HG03097 (cell line): ENCODE data around the gene PPDPF.

Source experiments
- ATAC-seq: cut with Tn5 transposase; IDR thresholded peaks from one replicate; pipeline ENCODE4 v1.9.1; 2021; ENCODE audit not compliant: unreplicated experiment, low FRiP score

Gene PPDPF

DNA sequence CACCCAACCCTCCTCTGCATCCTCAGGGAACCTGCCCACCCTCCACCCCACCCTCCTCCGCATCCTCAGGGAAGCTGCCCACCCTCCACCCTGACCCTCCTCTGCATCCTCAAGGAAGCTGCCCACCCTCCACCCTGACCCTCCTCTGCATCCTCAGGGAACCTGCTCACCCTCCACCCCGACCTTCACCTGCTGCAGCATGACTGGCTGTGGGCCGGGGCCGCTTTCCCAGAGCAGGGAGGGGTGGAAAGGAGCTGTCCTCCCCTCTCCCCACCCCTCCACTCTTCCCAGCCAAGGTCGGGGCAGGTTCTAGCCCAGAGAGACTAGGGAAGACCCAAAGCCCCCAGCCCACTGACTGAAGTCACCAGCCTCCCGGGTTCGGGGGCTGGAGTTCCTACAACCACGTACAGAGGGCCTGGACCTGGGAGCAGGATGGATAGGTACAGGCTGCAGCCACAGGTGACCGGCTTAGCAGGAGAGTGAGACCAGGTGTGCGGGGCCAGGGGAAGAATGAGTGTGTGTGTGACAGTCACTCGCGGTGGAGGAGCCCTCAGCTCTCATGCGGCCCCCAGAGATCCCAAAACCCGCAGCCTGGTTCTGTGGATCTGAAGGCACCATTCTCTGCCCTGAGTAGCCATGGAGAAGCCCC is 33.3 kb upstream of the PPDPF start:
- no peak for ATAC-seq

DNA sequence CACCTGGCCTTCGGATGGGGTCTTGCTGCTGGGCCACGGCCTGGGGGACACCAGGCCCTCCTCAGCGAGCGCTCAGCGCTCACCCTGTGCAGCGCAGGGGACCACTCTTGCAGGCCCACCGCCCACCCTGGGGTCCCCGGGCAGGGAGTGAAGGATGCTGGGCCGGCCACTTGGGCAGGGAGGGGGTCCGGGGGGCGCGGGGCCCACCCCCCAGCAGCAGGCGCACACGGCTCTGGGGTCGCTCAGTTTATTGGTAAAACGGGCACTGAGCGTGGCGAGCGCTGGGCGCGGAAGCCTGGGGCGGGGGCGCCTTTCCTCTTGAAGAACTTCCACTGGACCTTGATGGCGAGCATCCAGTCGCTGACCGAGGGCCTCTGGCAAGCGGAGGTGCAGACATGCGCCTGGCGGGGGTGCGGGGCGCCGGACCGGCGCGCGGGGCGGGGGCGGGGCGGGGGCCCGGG is 32.8 kb upstream of the PPDPF start:
- ATAC-seq, result no peak

DNA sequence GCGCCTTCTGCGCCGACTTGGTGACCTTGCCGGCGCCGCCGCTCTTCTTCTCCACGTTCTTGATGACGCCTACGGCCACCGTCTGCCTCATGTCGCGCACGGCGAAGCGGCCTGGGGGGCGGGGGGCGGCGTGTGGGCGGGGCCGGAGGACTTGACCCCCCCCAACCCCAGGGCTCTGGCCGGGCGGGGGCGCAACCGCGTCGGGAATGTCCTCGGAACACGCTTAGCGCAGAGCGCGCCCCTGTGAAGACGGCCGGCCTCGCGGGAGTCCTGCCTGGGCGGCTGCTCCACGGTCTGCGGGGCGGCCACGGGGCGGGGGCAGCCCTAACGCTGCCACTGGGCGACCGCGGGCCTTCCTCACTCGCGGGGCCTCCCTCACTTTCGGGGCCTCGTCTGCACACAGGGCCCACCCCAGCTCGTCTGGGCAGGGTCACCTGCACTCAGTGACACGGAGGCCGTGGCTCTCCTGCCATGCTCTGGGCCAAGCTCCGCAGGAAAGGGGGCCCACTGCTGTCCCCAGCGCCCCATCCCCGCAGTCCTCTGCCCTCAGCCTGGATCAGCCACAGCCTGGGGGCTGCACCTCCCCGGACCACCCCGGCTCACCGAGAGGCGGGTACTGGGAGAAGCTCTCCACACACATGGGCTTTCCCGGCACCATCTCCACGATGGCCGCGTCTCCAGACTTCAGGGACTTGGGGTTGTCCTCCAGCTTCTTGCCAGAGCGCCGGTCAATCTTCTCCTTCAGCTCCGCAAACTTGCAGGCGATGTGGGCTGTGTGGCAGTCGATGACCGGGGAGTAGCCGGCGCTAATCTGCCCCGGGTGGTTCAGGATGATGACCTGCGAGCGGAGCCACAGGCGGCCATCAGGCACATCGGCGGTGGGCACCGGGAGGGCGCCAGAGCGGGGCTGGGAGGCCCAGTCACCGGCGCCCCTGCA is 32.0 kb upstream of the PPDPF start:
- ATAC-seq, result no peak

DNA sequence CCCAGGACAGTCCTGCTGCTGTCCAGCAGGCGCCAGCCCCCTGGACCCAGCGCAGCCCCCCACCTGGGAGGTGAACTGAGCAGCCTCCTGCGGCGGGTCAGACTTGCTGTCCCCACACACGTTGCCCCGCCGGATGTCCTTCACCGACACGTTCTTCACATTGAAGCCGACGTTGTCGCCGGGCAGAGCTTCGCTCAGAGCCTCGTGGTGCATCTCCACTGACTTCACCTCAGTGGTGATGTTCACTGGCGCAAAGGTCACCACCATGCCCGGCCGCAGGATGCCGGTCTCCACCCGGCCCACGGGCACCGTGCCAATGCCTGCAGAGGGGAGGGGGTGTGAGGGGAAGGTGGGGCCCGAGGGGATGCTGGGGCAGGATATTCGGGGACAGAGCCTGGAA is 30.1 kb upstream of the PPDPF start:
- no peak for ATAC-seq

DNA sequence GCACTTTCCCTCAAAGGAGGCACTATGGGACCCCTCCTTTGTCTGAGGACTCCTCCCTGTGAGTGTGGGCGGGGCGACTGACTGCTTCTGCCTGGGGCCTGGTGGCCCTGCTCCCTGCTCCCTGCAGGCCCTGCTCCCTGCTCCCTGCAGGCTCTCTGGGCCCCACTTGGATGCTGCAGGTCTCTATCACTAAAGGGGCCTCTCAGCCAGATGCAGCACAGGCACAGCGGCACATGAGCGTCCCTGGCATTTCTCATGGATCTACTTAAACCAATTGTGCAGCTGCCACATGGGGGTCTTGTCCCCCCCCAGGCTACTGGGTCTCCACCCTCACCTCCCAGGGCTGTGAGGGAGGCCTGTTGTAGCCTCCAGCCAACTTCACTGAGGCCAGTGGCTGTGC is 29.5 kb upstream of the PPDPF start:
- no peak for ATAC-seq

DNA sequence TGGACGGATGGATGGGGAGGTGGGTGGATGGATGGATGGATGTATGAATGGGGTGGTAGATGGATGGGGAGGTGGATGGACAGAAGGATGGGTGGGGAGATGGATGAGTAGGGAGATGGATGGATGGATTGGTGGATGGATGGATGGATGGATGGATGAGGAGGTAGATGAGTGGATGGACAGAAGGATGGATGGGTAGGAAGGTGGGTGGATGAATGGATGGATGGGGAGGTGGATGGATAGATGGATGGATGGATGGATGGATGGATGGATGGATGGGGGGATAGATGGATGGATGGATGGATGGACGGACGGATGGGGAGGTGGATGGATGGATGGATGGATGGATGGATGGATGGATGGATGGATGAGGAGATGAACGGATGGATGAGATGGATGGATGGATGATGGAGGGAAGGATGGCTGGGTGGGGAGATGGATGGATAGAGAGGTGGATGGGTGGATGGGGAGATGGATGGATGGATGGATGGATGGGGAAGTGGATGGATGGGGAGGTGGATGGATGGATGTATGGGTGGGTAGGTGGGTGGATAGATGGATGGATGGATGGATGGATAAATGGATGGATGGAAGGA is 28.8 kb upstream of the PPDPF start:
- ATAC-seq, result no peak

DNA sequence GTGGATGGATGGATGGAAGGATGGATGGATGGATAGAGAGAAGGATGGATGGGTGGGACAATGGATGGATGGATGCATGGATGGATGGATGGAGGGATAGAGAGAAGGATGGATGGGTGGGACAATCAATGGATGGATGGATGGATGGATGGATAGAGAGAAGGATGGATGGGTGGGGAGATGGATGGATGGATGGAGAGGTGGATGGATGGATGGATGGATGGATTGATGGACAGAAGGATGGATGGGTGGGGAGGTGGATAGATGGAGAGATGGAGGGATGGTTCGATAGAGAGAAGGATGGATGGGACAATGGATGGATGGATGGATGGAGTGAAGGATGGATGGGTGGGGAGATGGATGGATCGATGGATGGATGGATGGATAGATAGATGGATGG is 28.0 kb upstream of the PPDPF start:
- no peak for ATAC-seq

DNA sequence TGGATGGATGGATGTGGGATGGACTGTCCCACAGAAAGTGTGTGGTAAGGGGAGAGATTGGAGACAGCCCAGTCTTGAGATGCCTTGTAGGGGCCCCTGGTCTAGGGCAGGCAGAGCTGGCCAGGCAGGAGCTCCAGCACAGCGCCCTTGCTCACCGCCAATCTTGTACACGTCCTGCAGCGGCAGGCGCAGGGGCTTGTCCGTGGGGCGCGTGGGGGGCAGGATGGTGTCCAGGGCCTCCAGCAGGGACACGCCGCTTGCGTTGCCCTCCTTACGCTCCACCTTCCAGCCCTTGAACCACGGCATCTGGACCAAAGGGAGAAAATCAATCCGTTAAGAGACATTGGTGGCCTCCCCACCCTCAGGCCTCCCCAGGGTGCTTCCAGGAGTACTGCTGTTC is 27.6 kb upstream of the PPDPF start:
- no peak for ATAC-seq

DNA sequence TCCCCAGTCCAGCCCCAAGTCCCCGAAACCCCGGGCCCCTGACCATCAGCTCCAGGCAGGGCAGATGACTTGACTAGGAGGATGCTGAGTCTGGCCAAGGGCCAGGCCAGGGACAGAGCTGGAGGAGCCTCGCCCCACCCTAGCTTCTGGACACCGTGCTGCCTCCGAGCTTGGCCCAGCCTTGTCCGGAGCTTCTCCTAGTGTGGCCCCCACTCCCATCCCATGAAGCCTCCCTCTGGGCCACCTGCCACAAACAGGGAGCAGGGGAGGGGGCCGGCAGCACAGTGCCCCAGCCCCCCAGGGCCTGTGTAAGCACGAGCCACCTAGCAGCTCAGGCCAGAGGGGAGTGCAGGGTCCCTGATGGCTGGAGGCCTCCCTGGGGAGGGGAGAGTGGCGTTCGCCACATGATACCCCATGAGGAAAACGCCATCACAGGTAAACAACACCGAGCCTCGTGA is 27.0 kb upstream of the PPDPF start:
- ATAC-seq, result no peak

DNA sequence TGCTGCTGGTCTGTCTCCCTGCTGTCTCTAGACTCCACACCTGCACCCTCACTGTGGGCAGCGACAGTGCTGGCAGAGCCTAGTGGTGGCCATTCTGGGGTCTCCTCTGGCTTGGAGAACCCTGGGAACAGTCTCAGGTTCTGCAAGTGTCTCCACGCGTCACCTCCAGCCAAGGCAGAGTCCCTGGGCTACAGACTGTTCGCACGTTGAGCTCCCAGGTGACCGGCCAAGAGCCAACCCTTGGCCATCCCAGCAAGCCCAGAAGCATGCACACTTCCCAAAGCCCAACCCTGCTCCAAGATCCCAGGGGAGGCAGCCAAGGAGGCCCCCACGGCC is 26.5 kb upstream of the PPDPF start:
- ATAC-seq, result no peak

DNA sequence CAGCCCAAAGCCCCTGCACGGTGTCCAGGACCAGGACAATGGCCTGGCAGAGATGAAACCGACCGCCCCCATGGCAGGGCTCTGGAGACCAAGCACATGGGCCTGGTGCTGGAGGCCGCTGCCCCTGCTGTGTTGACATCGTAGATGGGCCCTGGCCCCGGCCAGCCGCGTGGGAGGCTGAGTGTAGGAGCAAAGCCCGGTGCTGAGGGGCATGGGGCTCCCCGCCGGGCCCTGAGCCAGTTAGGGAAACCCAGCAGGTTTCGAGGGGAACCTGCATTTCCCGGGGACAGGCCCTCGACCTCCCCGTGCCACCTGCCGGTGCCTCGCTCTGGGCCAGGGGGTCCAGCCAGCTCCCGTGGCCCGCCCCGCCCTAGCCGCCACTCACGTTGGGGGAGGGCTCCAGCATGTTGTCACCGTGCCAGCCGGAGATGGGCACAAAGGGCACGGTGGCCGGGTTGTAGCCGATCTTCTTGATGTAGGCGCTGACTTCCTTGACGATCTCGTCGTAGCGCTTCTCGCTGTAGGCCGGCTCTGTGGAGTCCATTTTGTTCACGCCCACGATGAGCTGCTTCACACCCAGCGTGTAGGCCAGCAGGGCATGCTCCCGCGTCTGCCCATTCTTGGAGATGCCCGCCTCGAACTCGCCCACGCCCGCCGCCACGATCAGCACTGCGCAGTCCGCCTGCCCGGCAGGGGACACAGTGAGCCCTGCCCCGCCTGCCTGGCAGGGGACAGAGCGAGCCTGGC is 26.0 kb upstream of the PPDPF start:
- ATAC-seq, result no peak

DNA sequence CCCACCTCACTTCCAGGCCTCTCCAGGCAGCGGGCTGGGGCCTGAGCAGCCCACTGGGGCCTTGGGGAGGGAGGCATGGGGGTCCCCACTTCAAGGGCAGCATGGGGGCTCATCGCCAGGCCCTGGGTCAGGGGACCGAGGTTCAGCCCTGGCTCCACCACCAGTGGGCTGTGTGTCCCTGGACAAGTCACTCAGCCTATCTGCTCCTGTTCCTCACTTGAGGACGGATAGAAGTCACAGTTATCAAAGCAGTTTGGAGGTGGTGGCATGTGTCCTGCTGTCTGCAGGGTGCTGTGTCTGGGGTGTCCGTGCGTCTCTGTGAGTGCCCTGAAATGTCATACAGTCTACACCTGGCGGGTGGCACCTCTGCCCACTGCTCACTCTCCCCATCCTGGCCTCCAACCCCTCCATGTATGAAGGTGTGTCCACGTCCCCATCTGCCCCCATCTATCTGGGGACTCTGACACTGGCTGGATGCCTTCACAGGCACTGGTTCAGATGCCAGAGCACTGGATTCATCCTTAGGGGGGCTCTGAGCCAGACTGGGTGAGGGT is 25.3 kb upstream of the PPDPF start:
- ATAC-seq, result no peak

DNA sequence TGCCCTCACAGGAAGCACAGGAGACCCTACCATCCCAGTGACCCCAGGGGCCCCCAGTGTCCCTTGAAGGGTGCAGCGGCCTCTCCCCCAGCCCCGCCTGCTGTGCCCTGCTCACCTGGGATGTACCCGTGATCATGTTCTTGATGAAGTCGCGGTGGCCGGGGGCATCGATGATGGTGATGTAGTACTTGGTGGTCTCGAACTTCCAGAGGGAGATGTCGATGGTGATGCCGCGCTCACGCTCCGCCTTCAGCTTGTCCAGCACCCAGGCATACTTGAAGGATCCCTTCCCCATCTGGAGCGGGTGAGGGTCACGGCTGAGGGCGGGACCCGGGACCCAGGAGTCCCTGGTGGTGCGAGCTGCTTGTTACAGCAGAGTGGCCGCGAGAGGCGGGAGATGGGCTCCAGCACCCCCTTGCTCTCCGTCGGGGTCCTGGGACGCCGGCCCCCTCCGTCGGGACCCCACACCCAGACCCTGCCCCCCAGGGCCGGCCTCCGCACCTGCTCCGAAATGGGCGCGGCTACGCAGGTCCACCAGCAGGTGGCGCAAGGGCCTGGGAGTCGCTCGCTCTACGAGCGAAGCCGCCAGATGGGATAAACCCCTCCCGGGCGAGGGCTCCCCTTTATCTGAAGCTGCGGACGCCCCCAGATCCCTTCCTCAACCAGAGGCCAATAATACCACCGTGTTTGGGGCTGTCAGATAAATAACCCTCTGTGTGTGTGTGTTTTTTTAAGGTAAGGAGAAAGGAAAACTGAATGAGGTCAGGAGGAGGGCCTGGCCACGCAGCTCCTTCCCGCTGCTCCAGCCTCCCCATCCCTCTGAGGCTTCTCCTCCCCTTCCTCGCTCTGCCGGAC is 24.6 kb upstream of the PPDPF start:
- no peak for ATAC-seq

DNA sequence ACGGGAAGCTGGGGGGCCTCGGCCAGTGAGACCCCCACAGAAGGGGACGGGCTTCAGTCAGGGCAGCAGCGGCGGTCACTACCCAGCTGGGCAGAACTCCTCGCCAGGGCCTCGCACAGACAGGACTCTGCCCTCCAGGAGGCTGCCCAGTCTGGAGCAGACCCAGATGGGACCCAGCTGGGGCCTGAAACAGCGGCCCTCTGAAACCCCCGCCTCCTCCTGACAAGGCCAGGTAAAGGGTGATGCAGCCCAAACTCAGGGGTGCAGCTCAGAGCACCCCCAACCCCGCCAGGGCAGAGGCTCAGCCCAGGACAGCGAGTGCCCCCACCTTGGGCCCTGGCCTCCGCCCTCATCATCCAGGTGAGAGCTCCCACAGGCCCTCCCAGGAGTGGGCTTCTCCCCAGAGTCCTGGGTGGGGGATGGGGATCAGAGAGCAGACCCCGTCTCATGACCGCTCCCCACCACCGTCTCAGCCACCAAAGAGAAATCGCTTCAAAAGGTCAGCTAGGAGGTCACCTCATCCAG is 23.9 kb upstream of the PPDPF start:
- ATAC-seq, result no peak

DNA sequence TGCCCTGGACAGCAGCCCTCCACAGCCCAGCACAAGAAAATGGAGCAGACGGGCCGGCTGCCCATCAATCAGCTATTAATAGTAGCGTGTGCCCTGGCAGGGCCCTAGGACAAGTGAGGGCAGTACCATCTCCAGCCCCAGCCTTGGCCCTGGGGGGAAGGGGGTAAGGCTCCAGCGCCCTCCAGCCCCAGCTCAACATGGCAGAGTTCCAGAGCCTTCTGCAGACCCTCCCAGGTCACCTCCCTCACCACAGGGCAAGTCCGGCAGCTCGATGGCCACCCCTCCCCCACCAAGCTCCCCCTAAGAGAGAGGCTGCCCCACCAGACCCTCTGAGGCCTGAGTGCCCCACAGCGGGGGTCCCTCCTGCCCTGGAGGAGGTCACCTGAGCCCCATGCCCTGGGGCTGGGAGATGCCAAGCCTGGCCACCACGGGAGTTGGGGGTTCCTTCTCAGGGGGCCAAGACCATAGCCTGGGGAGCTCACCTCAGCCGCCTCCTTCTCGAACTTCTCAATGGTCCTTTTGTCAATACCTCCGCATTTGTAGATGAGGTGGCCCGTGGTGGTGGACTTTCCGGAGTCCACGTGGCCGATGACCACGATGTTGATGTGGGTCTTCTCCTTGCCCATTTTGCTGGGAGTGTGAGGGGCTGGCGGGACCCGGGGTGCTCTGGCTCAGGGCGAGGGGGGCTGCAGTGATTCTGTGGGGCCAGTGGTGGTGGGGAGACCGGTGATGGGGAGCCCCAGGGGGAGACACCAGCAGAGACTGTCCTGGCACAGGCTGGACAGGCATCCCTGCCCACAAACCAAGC is 23.2 kb upstream of the PPDPF start:
- no peak for ATAC-seq

DNA sequence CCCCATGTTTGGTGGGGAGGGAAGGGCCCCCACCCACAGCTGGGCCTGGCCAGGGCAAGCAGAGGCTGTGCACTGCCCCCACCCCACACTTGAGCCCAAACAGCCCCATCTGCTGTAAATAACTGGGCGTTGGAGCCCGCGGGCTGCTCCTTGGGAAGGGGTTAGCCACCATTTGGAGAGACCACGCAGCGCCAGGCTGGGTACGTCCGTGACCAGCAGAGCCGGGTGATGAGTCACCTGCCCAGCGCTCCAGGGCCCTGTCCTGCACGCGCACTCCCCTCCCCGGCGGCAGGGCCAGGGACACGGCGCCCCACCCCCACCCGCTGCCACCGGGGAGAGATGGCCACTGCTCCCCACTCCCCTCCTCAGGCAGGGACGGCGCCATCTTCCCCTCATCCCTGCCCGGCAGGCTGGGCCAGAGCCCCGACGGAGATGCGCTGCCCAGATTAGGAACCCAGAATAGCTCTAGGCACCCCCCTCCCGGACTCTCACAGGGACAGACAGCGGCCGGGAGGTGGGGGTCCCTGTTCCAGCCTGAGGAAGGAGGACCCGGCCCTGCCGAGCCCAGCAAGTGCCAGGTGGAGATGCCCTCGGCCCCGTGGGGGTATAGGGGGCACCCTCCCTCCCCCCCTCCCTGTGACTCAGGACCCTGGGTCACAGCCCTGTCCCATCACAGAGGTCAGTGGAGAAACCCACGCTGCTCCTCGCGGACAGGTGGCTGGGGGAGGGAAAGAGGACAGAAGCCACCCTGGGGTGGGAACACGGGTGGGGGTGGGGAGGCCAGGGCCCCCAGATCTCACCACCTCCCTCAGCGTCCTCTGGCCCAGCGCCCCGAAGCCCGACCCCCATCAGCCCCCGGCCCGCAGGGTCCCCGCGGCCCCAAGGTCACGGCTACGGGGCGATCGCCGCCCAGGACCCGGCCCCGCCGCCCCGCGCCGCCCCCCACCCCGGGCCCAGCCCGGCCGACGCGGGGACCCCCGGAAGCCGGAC is 22.3 kb upstream of the PPDPF start:
- no peak for ATAC-seq

DNA sequence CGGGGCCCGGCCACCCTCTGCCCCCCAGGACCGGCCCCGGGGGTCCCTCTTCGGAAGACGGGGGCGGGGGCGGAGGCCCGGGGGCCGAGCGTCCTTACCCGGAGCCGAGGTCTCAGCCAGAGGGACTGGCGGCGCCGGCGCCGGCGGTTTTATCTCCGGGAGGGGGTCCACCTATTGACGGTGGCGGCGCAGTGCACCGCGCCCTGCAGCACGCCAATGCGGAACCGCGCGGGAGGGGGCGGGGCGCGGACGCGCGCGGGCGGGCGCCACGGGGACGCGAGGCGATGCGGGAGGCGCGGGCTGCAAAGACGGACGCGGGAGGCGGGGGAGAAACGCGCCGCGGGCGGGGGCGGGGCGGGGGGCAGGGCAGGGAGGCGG is 21.6 kb upstream of the PPDPF start, which contains the start of gene EEF1A2:
EEF1A2 (minus strand) TSS at position 124 of the 378 bp plus-strand sequence. CDS start 1,320 bp downstream, outside the sequence.
- ATAC-seq, result no peak
